AG08395 (cell line): ENCODE results near the gene PROZ.
"Not testable (repeated sequence)": the region's sequence is repeated elsewhere in the genome, so short reads cannot be mapped to it uniquely, and the experiment has no call there.

Experiments
- DNase-seq: peaks from one replicate; pipeline ENCODE4 v3.0.0; 2012; ENCODE audit warnings: mixed read lengths, low spot score

PROZ gene

GRCh38 chr13:113155982-113156655 is 2.3 kb upstream of the PROZ start:
- no peak for DNase-seq

GRCh38 chr13:113157206-113157928 is 1.1 kb upstream of the PROZ start:
- DNase-seq = no peak

- DNase-seq = no peak
Measured at GRCh38 chr13:113158946-113159345, 498 bp downstream of the PROZ start.

GRCh38 chr13:113159701-113160100 is 1.3 kb downstream of the PROZ start:
- DNase-seq = no peak

GRCh38 chr13:113160983-113161382 is 2.5 kb downstream of the PROZ start:
- no peak for DNase-seq

- no peak for DNase-seq
Measured at GRCh38 chr13:113161433-113161832, 3.0 kb downstream of the PROZ start.

GRCh38 chr13:113161975-113162374 is 3.5 kb downstream of the PROZ start:
- not testable (repeated sequence) for DNase-seq

- DNase-seq = no peak
Measured at GRCh38 chr13:113162783-113163685, 4.6 kb downstream of the PROZ start.

- DNase-seq = no peak
Measured at GRCh38 chr13:113164492-113164891, 6.0 kb downstream of the PROZ start.

GRCh38 chr13:113166266-113166665 is 7.8 kb downstream of the PROZ start:
- DNase-seq = no peak

GRCh38 chr13:113166681-113167080 is 8.2 kb downstream of the PROZ start:
- no peak for DNase-seq

GRCh38 chr13:113167155-113167554 is 8.7 kb downstream of the PROZ start:
- no peak for DNase-seq

GRCh38 chr13:113167575-113167974 is 9.1 kb downstream of the PROZ start:
- DNase-seq = no peak

GRCh38 chr13:113168211-113168610 is 9.8 kb downstream of the PROZ start:
- no peak for DNase-seq

GRCh38 chr13:113169277-113170272 is 11.1 kb downstream of the PROZ start:
- DNase-seq = no peak

GRCh38 chr13:113170511-113170910 is 12.1 kb downstream of the PROZ start:
- no peak for DNase-seq

- no peak for DNase-seq
Measured at GRCh38 chr13:113171250-113172125, 13.0 kb downstream of the PROZ start.

GRCh38 chr13:113172419-113172926 is 14.0 kb downstream of the PROZ start:
- DNase-seq = no peak

- DNase-seq = no peak
Measured at GRCh38 chr13:113176280-113176679, 17.8 kb downstream of the PROZ start.

- no peak for DNase-seq
Measured at GRCh38 chr13:113176822-113177221, 18.4 kb downstream of the PROZ start.
